ENCODE measurements around the gene NPLOC4. TPM values are rescaled to one million over a fixed set of nuclear protein-coding genes. Genes with fewer than 3 reads are reported as not detected.
A peak's percentile ranks its signal among the peaks of the same experiment; 100 is the strongest.

Gene NPLOC4
- polyA plus RNA-seq, 1 of the 3 experiments (the other 2 are of a cell fraction), result 88.6 TPM

DNA sequence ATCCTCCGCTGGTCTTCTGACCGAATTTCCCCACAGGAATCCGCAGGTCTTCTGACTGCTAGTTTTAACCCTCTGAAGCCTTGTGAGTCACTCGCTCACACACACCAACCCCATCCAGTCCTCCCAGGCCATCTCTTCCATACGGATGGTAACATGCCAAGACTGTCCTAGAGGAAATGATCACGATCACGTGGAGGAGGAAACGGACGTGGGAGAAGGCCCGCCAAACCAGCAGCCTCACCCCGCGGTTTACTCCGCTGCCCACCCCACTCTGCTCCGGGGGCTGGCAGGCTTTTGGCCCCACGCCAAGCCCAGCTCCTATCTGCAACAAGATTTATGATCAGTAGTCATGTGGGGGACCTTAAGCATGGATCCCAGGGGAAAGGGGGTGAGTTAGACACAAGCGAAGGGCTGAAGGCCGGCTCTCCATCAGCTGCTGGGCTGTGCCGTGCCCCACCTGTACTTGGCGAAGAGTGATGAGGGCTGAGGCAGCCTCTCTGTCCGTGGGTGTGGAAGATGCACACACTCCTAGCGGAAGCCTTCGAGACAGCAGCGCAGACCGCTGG is 83.2 kb downstream of the NPLOC4 start:
- Histone ChIP-seq H3K4me2 (peak overlapping the region; percentile 100), H3K9me3 (no peaks in the 10 kb centered on the region), H3K27ac (ENCODE audit: low read depth in 2 of 2, low read length in 1 of 2) (peak overlapping the region; percentile 81 to 90), H3K79me2 (ENCODE audit: insufficient read depth) (peaks cover 46% of the 10 kb centered on the region), H3K36me3 (replicated peaks in 1 of 2; ENCODE audit: control insufficient read depth in 1 of 2, insufficient read depth in 2 of 2, low read length in 1 of 2) (peaks cover 14 to 43% of the 10 kb centered on the region in 2 experiments), H3K9me2 (no peaks in the 10 kb centered on the region), H2AFZ (ENCODE audit: low read depth) (no peak overlapping the region), H3K27me3 (ENCODE audit: insufficient read depth) (no peaks in the 10 kb centered on the region), H3K9ac (peak overlapping the region; percentile 82; the same call in 1 of the 2 replicates), H3K4me1 (ENCODE audit: control insufficient read depth in 1 of 2, insufficient read depth in 2 of 2, low read depth in 1 of 2, low read length in 1 of 2) (peaks cover 25 to 26% of the 10 kb centered on the region in 2 experiments; a peak in 3 of 4 replicates), H3F3A (replicated peaks; ENCODE audit: insufficient read depth) (peaks cover 51% of the 10 kb centered on the region), H4K20me1 (ENCODE audit: insufficient read depth) (peaks cover 22% of the 10 kb centered on the region; the same call in 1 of the 2 replicates), H3K4me3 (ENCODE audit: low read depth in 2 of 2, low read length in 1 of 2) (peak overlapping the region; percentile 78 to 89)
- ChIA-PET POLR2A (no interaction called here), CTCF (interaction anchor here (0.7 to 1.8 kb wide), 6 partner anchors 11 to 411 kb away, joined by 3 to 9 read pairs (median 3); no protein-coding TSS in a partner anchor)
- 25% methylated on average over 24 of the region's 24 CpGs for WGBS (ENCODE audit: low lambda C conversion rate)
- peak; percentile 83 for DNase-seq
- TF ChIP-seq, protein P1, sequence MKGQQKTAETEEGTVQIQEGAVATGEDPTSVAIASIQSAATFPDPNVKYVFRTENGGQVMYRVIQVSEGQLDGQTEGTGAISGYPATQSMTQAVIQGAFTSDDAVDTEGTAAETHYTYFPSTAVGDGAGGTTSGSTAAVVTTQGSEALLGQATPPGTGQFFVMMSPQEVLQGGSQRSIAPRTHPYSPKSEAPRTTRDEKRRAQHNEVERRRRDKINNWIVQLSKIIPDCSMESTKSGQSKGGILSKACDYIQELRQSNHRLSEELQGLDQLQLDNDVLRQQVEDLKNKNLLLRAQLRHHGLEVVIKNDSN (IDR thresholded peaks at IDR 0.05; ENCODE audit: borderline replicate concordance, low read depth), result peak; percentile 96
- TF ChIP-seq EP300 (IDR thresholded peaks at IDR 0.05; ENCODE audit: borderline replicate concordance in 1 of 2, low read depth in 1 of 2, low read length in 1 of 2) (peak in 1 of 2 experiments; percentile 54; a peak in 1 of 4 replicates), JUND (IDR thresholded peaks at IDR 0.05) (peak; percentile 67; the same call in 1 of the 2 replicates), ELF1 (IDR thresholded peaks at IDR 0.05) (peak; percentile 18; the same call in 1 of the 2 replicates), NRF1 (IDR thresholded peaks at IDR 0.05; ENCODE audit: low read depth, low read length) (no peak), GABPA (IDR thresholded peaks at IDR 0.05; ENCODE audit: low read depth) (peak; percentile 75), SIN3A (IDR thresholded peaks at IDR 0.05; ENCODE audit: borderline replicate concordance, low read depth, low read length) (peak; percentile 64; the same call in 1 of the 2 replicates), FOSL2 (IDR thresholded peaks at IDR 0.05; ENCODE audit: borderline replicate concordance, low read depth) (peak; percentile 78; the same call in 1 of the 2 replicates), NFIC (IDR thresholded peaks at IDR 0.05; ENCODE audit: borderline replicate concordance) (peak; percentile 97), CHD2 (IDR thresholded peaks at IDR 0.05; ENCODE audit: low read length, partially characterized antibody) (no peak), EZH2phosphoT487 (IDR thresholded peaks at IDR 0.05; ENCODE audit: borderline replicate concordance, low read depth) (no peak), TCF12 (IDR thresholded peaks at IDR 0.05) (peak; percentile 67), POLR2AphosphoS5 (IDR thresholded peaks at IDR 0.05; ENCODE audit: low read depth, low read length) (peak; percentile 7; the same call in 1 of the 2 replicates), SMC3 (IDR thresholded peaks at IDR 0.05; ENCODE audit: low read depth, low read length) (no peak), GATA2 (CRISPR knock-in tag; IDR thresholded peaks at IDR 0.05) (no peak; the same call in 1 of the 2 replicates), RXRA (IDR thresholded peaks at IDR 0.05; ENCODE audit: borderline replicate concordance, low read depth) (no peak), MXI1 (IDR thresholded peaks at IDR 0.05; ENCODE audit: low read depth, low read length) (no peak), RFX5 (IDR thresholded peaks at IDR 0.05; ENCODE audit: low read length) (no peak)
- TF ChIP-seq, protein P2, sequence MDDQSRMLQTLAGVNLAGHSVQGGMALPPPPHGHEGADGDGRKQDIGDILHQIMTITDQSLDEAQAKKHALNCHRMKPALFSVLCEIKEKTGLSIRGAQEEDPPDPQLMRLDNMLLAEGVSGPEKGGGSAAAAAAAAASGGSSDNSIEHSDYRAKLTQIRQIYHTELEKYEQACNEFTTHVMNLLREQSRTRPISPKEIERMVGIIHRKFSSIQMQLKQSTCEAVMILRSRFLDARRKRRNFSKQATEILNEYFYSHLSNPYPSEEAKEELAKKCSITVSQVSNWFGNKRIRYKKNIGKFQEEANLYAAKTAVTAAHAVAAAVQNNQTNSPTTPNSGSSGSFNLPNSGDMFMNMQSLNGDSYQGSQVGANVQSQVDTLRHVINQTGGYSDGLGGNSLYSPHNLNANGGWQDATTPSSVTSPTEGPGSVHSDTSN (IDR thresholded peaks at IDR 0.05), result peak; percentile 85
- TF ChIP-seq, protein P3, sequence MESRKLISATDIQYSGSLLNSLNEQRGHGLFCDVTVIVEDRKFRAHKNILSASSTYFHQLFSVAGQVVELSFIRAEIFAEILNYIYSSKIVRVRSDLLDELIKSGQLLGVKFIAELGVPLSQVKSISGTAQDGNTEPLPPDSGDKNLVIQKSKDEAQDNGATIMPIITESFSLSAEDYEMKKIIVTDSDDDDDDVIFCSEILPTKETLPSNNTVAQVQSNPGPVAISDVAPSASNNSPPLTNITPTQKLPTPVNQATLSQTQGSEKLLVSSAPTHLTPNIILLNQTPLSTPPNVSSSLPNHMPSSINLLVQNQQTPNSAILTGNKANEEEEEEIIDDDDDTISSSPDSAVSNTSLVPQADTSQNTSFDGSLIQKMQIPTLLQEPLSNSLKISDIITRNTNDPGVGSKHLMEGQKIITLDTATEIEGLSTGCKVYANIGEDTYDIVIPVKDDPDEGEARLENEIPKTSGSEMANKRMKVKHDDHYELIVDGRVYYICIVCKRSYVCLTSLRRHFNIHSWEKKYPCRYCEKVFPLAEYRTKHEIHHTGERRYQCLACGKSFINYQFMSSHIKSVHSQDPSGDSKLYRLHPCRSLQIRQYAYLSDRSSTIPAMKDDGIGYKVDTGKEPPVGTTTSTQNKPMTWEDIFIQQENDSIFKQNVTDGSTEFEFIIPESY (IDR thresholded peaks at IDR 0.05; ENCODE audit: borderline replicate concordance, low read depth), result no peak
- TF ChIP-seq, protein P4, sequence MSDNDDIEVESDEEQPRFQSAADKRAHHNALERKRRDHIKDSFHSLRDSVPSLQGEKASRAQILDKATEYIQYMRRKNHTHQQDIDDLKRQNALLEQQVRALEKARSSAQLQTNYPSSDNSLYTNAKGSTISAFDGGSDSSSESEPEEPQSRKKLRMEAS (IDR thresholded peaks at IDR 0.05; ENCODE audit: low read depth), result peak; percentile 97
- TF ChIP-seq, protein P5, sequence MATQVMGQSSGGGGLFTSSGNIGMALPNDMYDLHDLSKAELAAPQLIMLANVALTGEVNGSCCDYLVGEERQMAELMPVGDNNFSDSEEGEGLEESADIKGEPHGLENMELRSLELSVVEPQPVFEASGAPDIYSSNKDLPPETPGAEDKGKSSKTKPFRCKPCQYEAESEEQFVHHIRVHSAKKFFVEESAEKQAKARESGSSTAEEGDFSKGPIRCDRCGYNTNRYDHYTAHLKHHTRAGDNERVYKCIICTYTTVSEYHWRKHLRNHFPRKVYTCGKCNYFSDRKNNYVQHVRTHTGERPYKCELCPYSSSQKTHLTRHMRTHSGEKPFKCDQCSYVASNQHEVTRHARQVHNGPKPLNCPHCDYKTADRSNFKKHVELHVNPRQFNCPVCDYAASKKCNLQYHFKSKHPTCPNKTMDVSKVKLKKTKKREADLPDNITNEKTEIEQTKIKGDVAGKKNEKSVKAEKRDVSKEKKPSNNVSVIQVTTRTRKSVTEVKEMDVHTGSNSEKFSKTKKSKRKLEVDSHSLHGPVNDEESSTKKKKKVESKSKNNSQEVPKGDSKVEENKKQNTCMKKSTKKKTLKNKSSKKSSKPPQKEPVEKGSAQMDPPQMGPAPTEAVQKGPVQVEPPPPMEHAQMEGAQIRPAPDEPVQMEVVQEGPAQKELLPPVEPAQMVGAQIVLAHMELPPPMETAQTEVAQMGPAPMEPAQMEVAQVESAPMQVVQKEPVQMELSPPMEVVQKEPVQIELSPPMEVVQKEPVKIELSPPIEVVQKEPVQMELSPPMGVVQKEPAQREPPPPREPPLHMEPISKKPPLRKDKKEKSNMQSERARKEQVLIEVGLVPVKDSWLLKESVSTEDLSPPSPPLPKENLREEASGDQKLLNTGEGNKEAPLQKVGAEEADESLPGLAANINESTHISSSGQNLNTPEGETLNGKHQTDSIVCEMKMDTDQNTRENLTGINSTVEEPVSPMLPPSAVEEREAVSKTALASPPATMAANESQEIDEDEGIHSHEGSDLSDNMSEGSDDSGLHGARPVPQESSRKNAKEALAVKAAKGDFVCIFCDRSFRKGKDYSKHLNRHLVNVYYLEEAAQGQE (IDR thresholded peaks at IDR 0.05; ENCODE audit: low read depth, low read length), result no peak; the same call in 1 of the 2 replicates
- TF ChIP-seq, protein P6, sequence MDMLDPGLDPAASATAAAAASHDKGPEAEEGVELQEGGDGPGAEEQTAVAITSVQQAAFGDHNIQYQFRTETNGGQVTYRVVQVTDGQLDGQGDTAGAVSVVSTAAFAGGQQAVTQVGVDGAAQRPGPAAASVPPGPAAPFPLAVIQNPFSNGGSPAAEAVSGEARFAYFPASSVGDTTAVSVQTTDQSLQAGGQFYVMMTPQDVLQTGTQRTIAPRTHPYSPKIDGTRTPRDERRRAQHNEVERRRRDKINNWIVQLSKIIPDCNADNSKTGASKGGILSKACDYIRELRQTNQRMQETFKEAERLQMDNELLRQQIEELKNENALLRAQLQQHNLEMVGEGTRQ (IDR thresholded peaks at IDR 0.05; ENCODE audit: borderline replicate concordance, low read depth, low read length), result peak; percentile 73

Data from SK-N-SH (cell line).